ENCODE results near the gene SUSD1.

The SUSD1 gene

DNA sequence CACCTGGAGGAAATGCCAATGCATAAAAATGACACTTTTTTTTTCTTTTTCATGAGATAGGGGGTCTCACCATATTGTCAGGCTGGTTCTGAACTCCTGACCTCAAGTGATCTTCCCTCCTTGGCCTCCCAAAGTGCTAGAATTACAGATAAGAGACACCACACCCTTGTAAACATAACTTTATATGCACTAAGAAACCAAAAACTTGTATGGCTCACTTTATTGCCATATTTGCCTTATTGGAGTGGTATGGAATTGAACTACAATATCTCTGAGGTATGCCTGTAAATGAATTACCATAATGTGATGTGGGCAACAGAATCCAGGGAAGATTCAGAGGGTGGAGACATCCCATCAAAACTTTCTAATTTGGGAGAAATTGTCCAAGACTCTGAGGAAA lies 164.6 kb downstream of the SUSD1 start:
- no peak for DNase-seq (ENCODE audit: low read depth)

DNA sequence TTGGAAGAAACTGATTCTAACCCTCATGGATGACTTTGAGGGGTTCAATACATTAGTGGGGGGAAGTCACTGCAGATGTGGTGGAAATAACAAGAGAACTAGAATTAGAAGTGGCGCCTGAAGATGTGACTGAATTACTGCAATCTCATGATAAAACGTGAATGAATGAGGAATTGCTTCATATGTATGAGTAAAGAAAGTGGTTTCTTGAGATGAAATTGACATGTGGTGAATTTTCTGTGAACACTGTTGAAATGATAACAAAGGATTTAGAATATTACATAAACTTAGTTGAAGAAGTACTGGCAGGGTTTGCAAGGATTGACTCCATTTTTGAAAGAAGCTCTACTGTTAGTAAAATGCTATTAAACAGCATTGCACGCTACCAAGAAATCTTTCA lies 165.4 kb downstream of the SUSD1 start:
- no peak for DNase-seq (ENCODE audit: low read depth)

GRCh38 chr9:112007575-112008240 lies 167.4 kb downstream of the SUSD1 start:
- DNase-seq (ENCODE audit: low read depth) = no peak

DNA sequence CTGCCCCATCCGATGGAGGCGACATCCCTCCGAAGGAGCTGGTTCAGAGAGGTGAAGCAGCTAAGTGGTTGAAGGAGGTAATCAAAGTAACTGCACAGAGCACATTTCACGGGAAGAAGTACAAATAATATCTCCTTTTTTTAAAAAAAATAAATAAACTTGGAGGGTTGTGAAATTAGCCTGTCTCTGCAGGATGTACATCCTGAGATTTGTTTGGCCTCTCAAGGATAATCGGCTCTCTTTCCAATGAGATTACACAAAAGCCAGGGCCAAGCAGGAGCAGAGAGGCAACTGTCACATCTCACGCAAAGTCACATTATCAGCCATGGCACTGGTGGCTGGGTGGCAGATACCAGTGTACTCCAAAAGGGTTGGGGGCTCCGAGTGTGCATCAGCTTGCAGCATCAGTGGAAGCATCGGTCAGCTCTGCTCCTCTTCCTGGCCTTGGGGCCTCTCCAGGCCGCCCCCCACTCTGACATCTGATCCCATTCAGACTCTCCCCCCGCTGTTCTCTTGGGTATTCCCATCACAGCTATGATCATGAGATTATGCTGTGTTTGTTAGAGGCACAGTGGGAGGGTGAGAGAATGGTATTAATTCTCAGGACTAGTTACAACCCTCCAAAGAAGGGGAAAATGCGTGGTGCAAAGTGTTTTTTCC lies 168.6 kb downstream of the SUSD1 start:
- DNase-seq (ENCODE audit: low read depth) = no peak

GRCh38 chr9:112005939-112006338 lies 169.2 kb downstream of the SUSD1 start:
- DNase-seq (ENCODE audit: low read depth) = no peak

GRCh38 chr9:112003538-112003937 lies 171.6 kb downstream of the SUSD1 start:
- no peak for DNase-seq (ENCODE audit: low read depth)

GRCh38 chr9:112002847-112003457 lies 172.1 kb downstream of the SUSD1 start:
- no peak for DNase-seq (ENCODE audit: low read depth)

- no peak for DNase-seq (ENCODE audit: low read depth)
Observed at GRCh38 chr9:112002131-112002846, 172.8 kb downstream of the SUSD1 start.

- no peak for DNase-seq (ENCODE audit: low read depth)
Observed at GRCh38 chr9:112000743-112001142, 174.4 kb downstream of the SUSD1 start.

DNA sequence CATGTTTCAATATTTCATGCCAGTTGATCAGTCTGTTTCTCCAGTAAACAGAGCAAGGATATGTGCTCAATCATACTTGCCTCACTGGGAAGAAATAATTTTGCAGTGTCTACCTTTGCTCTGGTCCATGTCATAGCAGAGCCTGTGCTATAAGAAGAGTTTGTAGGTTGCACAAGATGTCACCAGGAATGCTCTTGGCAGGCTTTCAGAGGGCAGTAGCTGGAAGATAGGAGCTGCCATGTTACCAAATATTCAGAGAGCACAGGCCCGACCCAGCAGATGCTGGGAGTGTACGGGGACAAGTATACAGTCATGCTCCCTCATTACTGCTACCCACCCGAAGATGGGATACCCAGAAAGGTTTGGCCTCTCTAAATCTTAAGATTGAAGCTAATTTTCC lies 175.8 kb downstream of the SUSD1 start:
- no peak for DNase-seq (ENCODE audit: low read depth)

- DNase-seq (ENCODE audit: low read depth) = no peak
Observed at GRCh38 chr9:111997831-111998230, 177.3 kb downstream of the SUSD1 start.

DNA sequence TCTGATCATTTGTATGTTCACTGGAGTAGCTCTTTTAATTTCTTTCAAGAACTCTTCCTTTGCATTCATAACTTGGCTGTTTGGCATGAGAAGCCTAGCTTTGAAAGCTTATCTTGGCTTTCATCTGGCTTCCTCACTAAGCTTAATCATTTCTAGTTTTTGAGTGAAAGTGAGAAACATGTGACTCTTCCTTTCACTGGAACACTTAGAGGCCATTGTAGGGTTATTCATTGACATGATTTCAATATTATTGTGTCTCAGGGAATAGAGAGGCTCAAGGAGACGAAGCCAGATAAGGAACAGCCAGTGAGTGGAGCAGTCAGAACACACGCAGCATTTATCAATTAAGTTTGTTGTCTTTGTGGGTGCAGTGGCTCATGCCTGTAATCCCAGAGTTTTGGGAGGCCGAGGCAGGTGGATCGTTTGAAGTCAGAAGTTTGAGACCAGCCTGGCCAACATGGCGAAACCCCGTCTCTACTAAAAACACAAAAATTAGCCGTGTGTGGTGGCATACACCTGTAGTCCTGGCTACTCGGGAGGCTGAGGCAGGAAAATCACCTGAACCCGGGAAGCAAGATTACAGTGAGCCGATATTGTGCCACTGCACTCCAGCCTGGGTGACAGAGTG lies 180.2 kb downstream of the SUSD1 start:
- DNase-seq (ENCODE audit: low read depth) = no peak

GRCh38 chr9:111993319-111993718 lies 181.8 kb downstream of the SUSD1 start:
- no peak for DNase-seq (ENCODE audit: low read depth)

DNA sequence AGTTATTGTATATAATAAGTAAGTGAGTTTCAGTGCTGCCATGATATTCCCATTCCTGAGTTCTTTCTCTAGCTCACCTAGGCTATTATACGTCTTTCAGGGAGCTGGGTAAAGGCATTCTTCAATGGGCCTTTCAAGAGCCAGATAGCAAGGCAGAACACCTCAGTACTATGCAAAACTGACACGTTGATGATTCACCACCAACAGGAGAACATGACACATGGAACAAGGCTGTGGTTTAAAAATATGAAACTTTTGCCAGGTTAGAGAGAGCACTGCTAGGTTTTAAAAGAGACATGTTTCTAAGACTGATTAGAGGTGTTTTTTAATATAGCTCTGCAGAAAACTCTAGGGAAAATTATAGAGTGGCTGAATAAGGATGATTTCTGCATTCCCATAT lies 182.6 kb downstream of the SUSD1 start:
- no peak for DNase-seq (ENCODE audit: low read depth)

- no peak for DNase-seq (ENCODE audit: low read depth)
Observed at GRCh38 chr9:111991179-111991578, 183.9 kb downstream of the SUSD1 start.
